ENCODE data around the gene ECE1. TPM values are rescaled to one million over a fixed set of nuclear protein-coding genes. Genes with fewer than 3 reads are reported as not detected.

The ECE1 gene
- total and polyA plus RNA-seq, 2 of the 13 experiments (the other 11 are each of a cell fraction or from before 2014, with no cell fraction given): 13.5 to 21.2 TPM

- TF ChIP-seq ZNF333 (CRISPR knock-in tag; IDR thresholded peaks at IDR 0.05; ENCODE audit: borderline replicate concordance) (no peak), JUN (CRISPR knock-in tag; IDR thresholded peaks at IDR 0.05) (no peak), BCL3 (CRISPR knock-in tag; IDR thresholded peaks at IDR 0.05) (0 out of 2 replicates have a peak, but pooled peaks have one; percentile 30), KMT2A (CRISPR knock-in tag; IDR thresholded peaks at IDR 0.05) (no peak), POLR2AphosphoS2 (IDR thresholded peaks at IDR 0.05; ENCODE audit: low read depth, low read length) (no peak), CEBPB (IDR thresholded peaks at IDR 0.05; ENCODE audit: borderline replicate concordance, low read depth, low read length) (no peak)
Observed at GRCh38 chr1:21321963-21322680, 31.9 kb upstream of the ECE1 start (continued).

- Histone ChIP-seq H3K4me1 (ENCODE audit: insufficient read depth, low read length) (peaks cover 75% of the 10 kb centered on the region), H3K9me3 (ENCODE audit: low read length) (no peaks in the 10 kb centered on the region), H3K4me2 (ENCODE audit: low read depth, low read length) (0 out of 2 replicates have a peak overlapping the region, but pooled peaks have one; percentile 20), H2AFZ (ENCODE audit: low read length) (no peak overlapping the region), H3K9ac (ENCODE audit: insufficient read depth, low read depth, low read length) (no peak overlapping the region), H3K4me3 (replicated peaks in 1 of 3; ENCODE audit: insufficient read depth in 1 of 3, low read depth in 2 of 3, low read length in 3 of 3) (no peak overlapping the region), H4K20me1 (ENCODE audit: insufficient read depth, low read length) (no peaks in the 10 kb centered on the region), H3K27me3 (ENCODE audit: control insufficient read depth in 1 of 2, insufficient read depth in 2 of 2, low read length in 2 of 2) (no peaks in the 10 kb centered on the region), H3K27ac (ENCODE audit: extremely low read length, insufficient read depth, low read length) (no peak overlapping the region), H3K79me2 (ENCODE audit: insufficient read depth, low read length) (no peaks in the 10 kb centered on the region), H3K36me3 (replicated peaks in 1 of 2; ENCODE audit: control insufficient read depth in 1 of 2, insufficient read depth in 2 of 2, low read length in 2 of 2) (no peaks in the 10 kb centered on the region)
- intact Hi-C loops (cut with micrococcal nuclease; ENCODE audit: unreplicated experiment) (no loop called here), in situ Hi-C loops (cut with HindIII; ENCODE audit: extremely low pct_ligation_motif_present, low pct_unique_long_range_greater_than_20kb) (no loop called here)
- 92% methylated on average over 12 of the region's 12 CpGs for WGBS (ENCODE audit: low lambda C conversion rate)
- TF ChIP-seq ZNF768 (CRISPR knock-in tag; IDR thresholded peaks at IDR 0.05) (peak; percentile 96), ZNF629 (CRISPR knock-in tag; conservative IDR thresholded peaks at IDR 0.05) (peak; percentile 74; the same call in 1 of the 2 replicates), ZNF672 (CRISPR knock-in tag; IDR thresholded peaks at IDR 0.05) (no peak)
- DNase-seq (ENCODE audit: low spot score) (no peak), FAIRE-seq (no peak), ATAC-seq (no peak)
- BruUV-seq (replicated peaks): no TSS peak
- CTCF ChIA-PET (ENCODE audit: low intra/inter-chr PET ratio, low total read pairs): no interaction called here
- POLR2A ChIA-PET: no interaction called here
Observed at GRCh38 chr1:21320410-21321108, 30.3 kb upstream of the ECE1 start.

Data from HepG2 (cell line).